ENCODE data around the gene TAS1R3. TPM values are rescaled to one million over a fixed set of nuclear protein-coding genes. Genes with fewer than 3 reads are reported as not detected.
A peak's percentile ranks its signal among the peaks of the same experiment; 100 is the strongest.

TAS1R3 gene
- total and polyA plus RNA-seq, 4 donors, result 0.13 to 1.3 (median 0.55) TPM

GRCh38 chr1:1304331-1305299 is 26.5 kb upstream of the TAS1R3 start:
- Histone ChIP-seq H3K27ac (ENCODE audit: low read depth in 1 of 2, low read length in 1 of 2) (peak overlapping the region; percentile 5 to 40), H3K9me3 (ENCODE audit: control insufficient read depth in 4 of 4, insufficient read depth in 3 of 4, low read length in 3 of 4) (no peaks in the 10 kb centered on the region), H3K36me3 (ENCODE audit: control insufficient read depth in 4 of 4, insufficient read depth in 4 of 4, low read length in 4 of 4) (peaks cover 0 to 4% (median 0%) of the 10 kb centered on the region in 4 donors), H3K27me3 (ENCODE audit: control insufficient read depth in 3 of 3, insufficient read depth in 3 of 3, low read length in 2 of 3) (no peaks in the 10 kb centered on the region), H3K9ac (ENCODE audit: insufficient read depth in 1 of 2, low read length in 2 of 2) (peak overlapping the region in 1 of 2 donors; percentile 65), H3K4me3 (no peak overlapping the region), H3K4me1 (ENCODE audit: control insufficient read depth in 5 of 5, insufficient read depth in 5 of 5, low read length in 5 of 5) (peaks cover 11 to 35% (median 17%) of the 10 kb centered on the region in 5 donors)
- WGBS, 2 donors, result 44 to 48% methylated on average over 27 to 29 of the region's 29 CpGs
- no peak for TF ChIP-seq CTCF (IDR thresholded peaks at IDR 0.05; ENCODE audit: control extremely low read depth, extremely low read depth)
- ATAC-seq (ENCODE audit: insufficient read depth, low FRiP score) (no peak), DNase-seq (peak; percentile 90 to 92 (median 91))

- ATAC-seq (ENCODE audit: insufficient read depth, low FRiP score), result peak; percentile 5
Measured at GRCh38 chr1:1305300-1306069, 25.6 kb upstream of the TAS1R3 start.

GRCh38 chr1:1306070-1306660 is 24.9 kb upstream of the TAS1R3 start:
- TF ChIP-seq CTCF (IDR thresholded peaks at IDR 0.05; ENCODE audit: control extremely low read depth, extremely low read depth), result no peak
- Histone ChIP-seq H3K27ac (ENCODE audit: low read depth in 1 of 2, low read length in 1 of 2) (peak overlapping the region in 1 of 2 donors; percentile 5), H3K36me3 (ENCODE audit: control insufficient read depth in 4 of 4, insufficient read depth in 4 of 4, low read length in 4 of 4) (peaks cover 0 to 10% (median 2%) of the 10 kb centered on the region in 4 donors), H3K4me1 (ENCODE audit: control insufficient read depth in 5 of 5, insufficient read depth in 5 of 5, low read length in 5 of 5) (peaks cover 11 to 42% (median 17%) of the 10 kb centered on the region in 5 donors), H3K4me3 (no peak overlapping the region), H3K27me3 (ENCODE audit: control insufficient read depth in 3 of 3, insufficient read depth in 3 of 3, low read length in 2 of 3) (no peaks in the 10 kb centered on the region), H3K9me3 (ENCODE audit: control insufficient read depth in 4 of 4, insufficient read depth in 3 of 4, low read length in 3 of 4) (no peaks in the 10 kb centered on the region), H3K9ac (ENCODE audit: insufficient read depth in 1 of 2, low read length in 2 of 2) (no peak overlapping the region)
- DNase-seq, result no peak
- ATAC-seq (ENCODE audit: insufficient read depth, low FRiP score), result no peak
- 41 to 46% methylated on average over 11 of the region's 11 CpGs for WGBS, 2 donors

More at GRCh38 chr1:1305300-1306069, 25.6 kb upstream of the TAS1R3 start:
- Histone ChIP-seq H3K27ac (ENCODE audit: low read depth in 1 of 2, low read length in 1 of 2) (peak overlapping the region; percentile 5 to 40), H3K4me1 (ENCODE audit: control insufficient read depth in 5 of 5, insufficient read depth in 5 of 5, low read length in 5 of 5) (peaks cover 11 to 42% (median 17%) of the 10 kb centered on the region in 5 donors), H3K36me3 (ENCODE audit: control insufficient read depth in 4 of 4, insufficient read depth in 4 of 4, low read length in 4 of 4) (peaks cover 0 to 5% (median 2%) of the 10 kb centered on the region in 4 donors), H3K27me3 (ENCODE audit: control insufficient read depth in 3 of 3, insufficient read depth in 3 of 3, low read length in 2 of 3) (no peaks in the 10 kb centered on the region), H3K4me3 (no peak overlapping the region), H3K9ac (ENCODE audit: insufficient read depth in 1 of 2, low read length in 2 of 2) (no peak overlapping the region), H3K9me3 (ENCODE audit: control insufficient read depth in 4 of 4, insufficient read depth in 3 of 4, low read length in 3 of 4) (no peaks in the 10 kb centered on the region)
- no peak for TF ChIP-seq CTCF (IDR thresholded peaks at IDR 0.05; ENCODE audit: control extremely low read depth, extremely low read depth)
- 20 to 28% methylated on average over 20 to 25 of the region's 25 CpGs for WGBS, 2 donors
- DNase-seq, result peak in 2 of 3 donors; percentile 40 to 47

Data from lung (tissue), 12 donors.